ENCODE results near the gene MON1A.

The MON1A gene

GRCh38 chr3:49899815-49900214 is 29.8 kb downstream of the MON1A start:
- DNase-seq (ENCODE audit: insufficient read length, low spot score) = no peak
- FAIRE-seq = no peak
- TF ChIP-seq POLR2AphosphoS5 (IDR thresholded peaks at IDR 0.05; ENCODE audit: low read depth, low read length) (no peak), TAF1 (IDR thresholded peaks at IDR 0.05; ENCODE audit: low read depth, low read length) (no peak), SPI1 (IDR thresholded peaks at IDR 0.05; ENCODE audit: low read depth, low read length) (no peak), PAX5 (IDR thresholded peaks at IDR 0.05; ENCODE audit: insufficient read depth, low read length, severe bottlenecking) (no peak), POLR2A (IDR thresholded peaks at IDR 0.05; ENCODE audit: low read depth, low read length) (no peak), POU2F2 (IDR thresholded peaks at IDR 0.05; ENCODE audit: low read depth, low read length) (no peak)

GRCh38 chr3:49898991-49899390 is 30.6 kb downstream of the MON1A start:
- FAIRE-seq (peak; percentile 35), DNase-seq (ENCODE audit: insufficient read length, low spot score) (no peak)
- TF ChIP-seq POU2F2 (IDR thresholded peaks at IDR 0.05; ENCODE audit: low read depth, low read length) (no peak), POLR2A (IDR thresholded peaks at IDR 0.05; ENCODE audit: low read depth, low read length) (no peak), POLR2AphosphoS5 (IDR thresholded peaks at IDR 0.05; ENCODE audit: low read depth, low read length) (no peak), PAX5 (IDR thresholded peaks at IDR 0.05; ENCODE audit: insufficient read depth, low read length, severe bottlenecking) (no peak), SPI1 (IDR thresholded peaks at IDR 0.05; ENCODE audit: low read depth, low read length) (no peak), TAF1 (IDR thresholded peaks at IDR 0.05; ENCODE audit: low read depth, low read length) (no peak)

- FAIRE-seq (no peak), DNase-seq (ENCODE audit: insufficient read length, low spot score) (no peak)
- TF ChIP-seq SPI1 (IDR thresholded peaks at IDR 0.05; ENCODE audit: low read depth, low read length) (no peak), PAX5 (IDR thresholded peaks at IDR 0.05; ENCODE audit: insufficient read depth, low read length, severe bottlenecking) (no peak), POU2F2 (IDR thresholded peaks at IDR 0.05; ENCODE audit: low read depth, low read length) (no peak), POLR2A (IDR thresholded peaks at IDR 0.05; ENCODE audit: low read depth, low read length) (no peak), POLR2AphosphoS5 (IDR thresholded peaks at IDR 0.05; ENCODE audit: low read depth, low read length) (no peak), TAF1 (IDR thresholded peaks at IDR 0.05; ENCODE audit: low read depth, low read length) (no peak)
Measured at GRCh38 chr3:49896345-49896744, 33.3 kb downstream of the MON1A start.

GRCh38 chr3:49895791-49896190 is 33.8 kb downstream of the MON1A start:
- DNase-seq (ENCODE audit: insufficient read length, low spot score) = no peak

GRCh38 chr3:49889296-49889695 is 40.3 kb downstream of the MON1A start:
- TF ChIP-seq SPI1 (IDR thresholded peaks at IDR 0.05; ENCODE audit: low read depth, low read length) = no peak
- no peak for TF ChIP-seq POLR2A (IDR thresholded peaks at IDR 0.05; ENCODE audit: low read depth, low read length)
- no peak for TF ChIP-seq PAX5 (IDR thresholded peaks at IDR 0.05; ENCODE audit: insufficient read depth, low read length, severe bottlenecking)
- TF ChIP-seq POLR2AphosphoS5 (IDR thresholded peaks at IDR 0.05; ENCODE audit: low read depth, low read length) = no peak
- TF ChIP-seq POU2F2 (IDR thresholded peaks at IDR 0.05; ENCODE audit: low read depth, low read length) = no peak
- no peak for TF ChIP-seq TAF1 (IDR thresholded peaks at IDR 0.05; ENCODE audit: low read depth, low read length)
- no peak for DNase-seq (ENCODE audit: insufficient read length, low spot score)
- FAIRE-seq = no peak

More at GRCh38 chr3:49895791-49896190, 33.8 kb downstream of the MON1A start:
- no peak for FAIRE-seq
- TF ChIP-seq POLR2AphosphoS5 (IDR thresholded peaks at IDR 0.05; ENCODE audit: low read depth, low read length) = no peak
- TF ChIP-seq POU2F2 (IDR thresholded peaks at IDR 0.05; ENCODE audit: low read depth, low read length) = no peak
- TF ChIP-seq TAF1 (IDR thresholded peaks at IDR 0.05; ENCODE audit: low read depth, low read length) = no peak
- no peak for TF ChIP-seq PAX5 (IDR thresholded peaks at IDR 0.05; ENCODE audit: insufficient read depth, low read length, severe bottlenecking)
- no peak for TF ChIP-seq POLR2A (IDR thresholded peaks at IDR 0.05; ENCODE audit: low read depth, low read length)
- TF ChIP-seq SPI1 (IDR thresholded peaks at IDR 0.05; ENCODE audit: low read depth, low read length) = no peak

GRCh38 chr3:49886922-49887265 is 42.7 kb downstream of the MON1A start:
- DNase-seq (ENCODE audit: insufficient read length, low spot score) (no peak), FAIRE-seq (no peak)
- TF ChIP-seq TAF1 (IDR thresholded peaks at IDR 0.05; ENCODE audit: low read depth, low read length) (no peak), POLR2A (IDR thresholded peaks at IDR 0.05; ENCODE audit: low read depth, low read length) (no peak), POLR2AphosphoS5 (IDR thresholded peaks at IDR 0.05; ENCODE audit: low read depth, low read length) (no peak)

GRCh38 chr3:49883998-49884397 is 45.6 kb downstream of the MON1A start:
- no peak for DNase-seq (ENCODE audit: insufficient read length, low spot score)
- no peak for TF ChIP-seq SPI1 (IDR thresholded peaks at IDR 0.05; ENCODE audit: low read depth, low read length)
- no peak for TF ChIP-seq POLR2A (IDR thresholded peaks at IDR 0.05; ENCODE audit: low read depth, low read length)
- TF ChIP-seq POU2F2 (IDR thresholded peaks at IDR 0.05; ENCODE audit: low read depth, low read length) = no peak
- FAIRE-seq = no peak

- TF ChIP-seq POLR2A (IDR thresholded peaks at IDR 0.05; ENCODE audit: low read depth, low read length) (no peak), POU2F2 (IDR thresholded peaks at IDR 0.05; ENCODE audit: low read depth, low read length) (no peak), POLR2AphosphoS5 (IDR thresholded peaks at IDR 0.05; ENCODE audit: low read depth, low read length) (no peak), SPI1 (IDR thresholded peaks at IDR 0.05; ENCODE audit: low read depth, low read length) (no peak), TAF1 (IDR thresholded peaks at IDR 0.05; ENCODE audit: low read depth, low read length) (no peak), PAX5 (IDR thresholded peaks at IDR 0.05; ENCODE audit: insufficient read depth, low read length, severe bottlenecking) (no peak)
- DNase-seq (ENCODE audit: insufficient read length, low spot score) (no peak), FAIRE-seq (no peak)
Measured at GRCh38 chr3:49882166-49882565, 47.4 kb downstream of the MON1A start.

- TF ChIP-seq POLR2A (IDR thresholded peaks at IDR 0.05; ENCODE audit: low read depth, low read length) = no peak
- no peak for TF ChIP-seq POLR2AphosphoS5 (IDR thresholded peaks at IDR 0.05; ENCODE audit: low read depth, low read length)
- no peak for TF ChIP-seq PAX5 (IDR thresholded peaks at IDR 0.05; ENCODE audit: insufficient read depth, low read length, severe bottlenecking)
- no peak for TF ChIP-seq TAF1 (IDR thresholded peaks at IDR 0.05; ENCODE audit: low read depth, low read length)
- TF ChIP-seq POU2F2 (IDR thresholded peaks at IDR 0.05; ENCODE audit: low read depth, low read length) = no peak
- TF ChIP-seq SPI1 (IDR thresholded peaks at IDR 0.05; ENCODE audit: low read depth, low read length) = no peak
- DNase-seq (ENCODE audit: insufficient read length, low spot score) (no peak), FAIRE-seq (no peak)
Measured at GRCh38 chr3:49880581-49881315, 48.9 kb downstream of the MON1A start.

GRCh38 chr3:49879721-49880120 is 49.9 kb downstream of the MON1A start:
- FAIRE-seq (no peak), DNase-seq (ENCODE audit: insufficient read length, low spot score) (no peak)
- TF ChIP-seq TAF1 (IDR thresholded peaks at IDR 0.05; ENCODE audit: low read depth, low read length) (no peak), POLR2AphosphoS5 (IDR thresholded peaks at IDR 0.05; ENCODE audit: low read depth, low read length) (no peak), PAX5 (IDR thresholded peaks at IDR 0.05; ENCODE audit: insufficient read depth, low read length, severe bottlenecking) (no peak), POU2F2 (IDR thresholded peaks at IDR 0.05; ENCODE audit: low read depth, low read length) (no peak), SPI1 (IDR thresholded peaks at IDR 0.05; ENCODE audit: low read depth, low read length) (no peak), POLR2A (IDR thresholded peaks at IDR 0.05; ENCODE audit: low read depth, low read length) (no peak)
